Fibroblast of the aortic adventitia (primary cell): ENCODE measurements around the gene KASH5. TPM values are rescaled to one million over a fixed set of nuclear protein-coding genes. Genes with fewer than 3 reads are reported as not detected.

Experiments
- DNase-seq: peaks from one replicate; pipeline ENCODE4 v3.0.0-alpha.2; 2010; ENCODE audit warnings: low read depth
- H3K4me3 ChIP-seq: 2 replicates; pipeline ENCODE4 v1.5.1; 2011; ENCODE audit warnings: low read depth, mild to moderate bottlenecking, control low read depth, low read length, moderate library complexity
- total RNA-seq: library from RNA; depleted of rRNA; stranded (reverse); fragments of >200 nt; gene quantifications from 2 replicates; pipeline ENCODE4 v1.2.3, GENCODE V29; 2012; ENCODE audit warnings: low replicate concordance
- TF ChIP-seq, protein P1 (sequence below): IDR thresholded peaks from 2 replicates; pipeline ENCODE4 v1.5.1; 2011; ENCODE audit warnings: mild to moderate bottlenecking, low read length, control low read depth, inconsistent platforms; ENCODE audit not compliant: insufficient read depth

Gene KASH5
- total RNA-seq, 1 donor: not detected

DNA sequence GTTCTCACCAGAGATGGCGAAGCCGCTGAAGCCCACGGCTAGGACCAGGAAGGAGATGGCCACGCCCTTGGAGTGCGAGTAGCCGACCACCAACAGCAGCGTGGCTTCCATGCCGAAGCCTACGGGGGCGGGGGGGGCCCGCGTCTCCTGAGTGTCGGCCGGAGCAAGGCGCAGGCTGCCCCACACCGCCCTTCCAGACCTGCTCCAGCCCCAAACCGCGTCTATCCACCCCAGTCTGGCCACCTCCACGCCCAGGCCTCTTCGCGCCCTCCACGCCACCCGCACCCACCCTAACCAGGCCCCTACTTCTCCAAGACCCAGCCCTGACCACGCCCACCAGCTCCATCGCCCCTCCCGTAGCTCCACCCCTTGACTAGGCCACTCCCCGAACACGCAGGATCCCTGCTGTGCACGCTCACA is 43.3 kb downstream of the KASH5 start:
- TF ChIP-seq, protein P1, sequence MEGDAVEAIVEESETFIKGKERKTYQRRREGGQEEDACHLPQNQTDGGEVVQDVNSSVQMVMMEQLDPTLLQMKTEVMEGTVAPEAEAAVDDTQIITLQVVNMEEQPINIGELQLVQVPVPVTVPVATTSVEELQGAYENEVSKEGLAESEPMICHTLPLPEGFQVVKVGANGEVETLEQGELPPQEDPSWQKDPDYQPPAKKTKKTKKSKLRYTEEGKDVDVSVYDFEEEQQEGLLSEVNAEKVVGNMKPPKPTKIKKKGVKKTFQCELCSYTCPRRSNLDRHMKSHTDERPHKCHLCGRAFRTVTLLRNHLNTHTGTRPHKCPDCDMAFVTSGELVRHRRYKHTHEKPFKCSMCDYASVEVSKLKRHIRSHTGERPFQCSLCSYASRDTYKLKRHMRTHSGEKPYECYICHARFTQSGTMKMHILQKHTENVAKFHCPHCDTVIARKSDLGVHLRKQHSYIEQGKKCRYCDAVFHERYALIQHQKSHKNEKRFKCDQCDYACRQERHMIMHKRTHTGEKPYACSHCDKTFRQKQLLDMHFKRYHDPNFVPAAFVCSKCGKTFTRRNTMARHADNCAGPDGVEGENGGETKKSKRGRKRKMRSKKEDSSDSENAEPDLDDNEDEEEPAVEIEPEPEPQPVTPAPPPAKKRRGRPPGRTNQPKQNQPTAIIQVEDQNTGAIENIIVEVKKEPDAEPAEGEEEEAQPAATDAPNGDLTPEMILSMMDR: no peak
- H3K4me3 ChIP-seq: no peak overlapping the region
- no peak for DNase-seq

DNA sequence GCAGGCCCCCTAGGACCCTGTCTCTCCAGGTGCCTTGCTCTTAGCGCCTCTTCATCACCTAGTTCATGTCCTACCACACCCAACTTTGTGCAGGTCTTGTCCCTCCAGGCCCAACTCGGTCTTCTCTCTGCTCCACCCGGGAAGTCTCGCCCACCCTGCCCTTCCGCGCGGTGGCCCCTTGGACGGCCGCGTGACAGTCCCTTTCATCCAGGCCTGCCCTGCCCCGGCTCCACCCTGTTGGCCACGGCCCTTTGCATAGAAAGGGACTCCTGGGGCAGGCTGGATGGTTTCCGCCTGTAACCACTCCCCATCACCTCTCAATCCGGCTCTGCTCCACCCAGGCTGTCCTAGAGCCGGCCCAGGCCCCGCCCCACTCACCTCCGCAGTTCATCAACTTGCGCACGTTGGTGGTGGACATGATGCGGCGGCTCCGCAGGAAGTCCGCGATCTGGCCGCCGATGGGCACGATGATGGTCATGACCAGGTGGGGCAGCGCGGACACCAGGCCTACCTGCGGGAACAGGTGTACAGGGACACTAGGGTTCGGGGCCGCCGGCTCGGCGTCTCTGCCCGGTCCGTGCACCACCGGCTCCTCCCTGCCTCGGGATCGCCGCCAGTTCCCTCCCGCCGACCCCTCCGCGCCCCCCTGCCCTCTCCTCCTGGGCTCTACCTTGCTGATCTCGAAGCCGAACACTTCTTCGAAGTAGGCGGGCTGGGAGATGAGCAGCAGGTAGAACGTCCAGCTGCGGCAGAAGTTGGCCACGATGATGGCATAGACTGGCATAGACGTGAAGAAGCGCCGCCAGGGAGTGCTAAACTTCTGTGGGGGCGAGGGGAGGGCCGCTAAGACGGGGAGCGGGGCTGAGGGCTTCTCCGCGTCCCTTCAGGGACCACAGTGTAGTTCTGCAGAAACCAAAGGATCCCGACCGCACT is 44.4 kb downstream of the KASH5 start:
- TF ChIP-seq, protein P1: no peak
- no peak for DNase-seq

DNA sequence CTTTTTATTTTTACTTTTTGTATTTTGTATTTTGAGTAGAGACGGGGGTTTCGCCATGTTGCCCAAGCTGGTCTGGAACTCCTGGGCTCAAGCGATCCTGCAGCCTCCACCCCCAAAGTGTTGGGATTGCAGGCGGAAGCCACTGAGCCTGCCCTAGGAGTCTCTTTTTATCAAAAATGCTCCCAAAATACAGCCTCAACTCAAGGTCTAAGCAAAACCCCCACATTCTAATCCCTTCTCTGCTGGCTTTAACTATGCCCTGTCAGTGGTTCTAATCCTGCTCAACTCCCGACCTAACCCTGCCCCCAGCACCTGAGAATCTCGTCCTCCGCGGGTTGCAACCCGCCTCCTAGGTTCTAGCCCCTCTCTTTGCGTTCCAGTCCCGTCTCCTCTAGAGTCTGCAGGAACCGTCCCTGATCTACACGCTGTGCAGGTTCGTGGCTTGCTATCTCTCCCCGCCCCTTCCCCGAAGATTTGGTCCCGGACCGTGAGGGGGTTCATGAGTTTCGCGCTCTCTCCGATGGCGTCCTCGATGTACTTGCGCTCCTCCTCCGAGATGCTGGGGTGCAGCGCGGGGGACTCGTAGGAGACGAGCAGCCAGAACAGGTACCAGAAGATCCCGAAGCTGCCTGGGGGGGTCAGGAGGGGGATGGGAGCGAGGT is 45.3 kb downstream of the KASH5 start:
- TF ChIP-seq, protein P1: no peak
- H3K4me3 ChIP-seq: no peak overlapping the region
- no peak for DNase-seq

More for the DNA sequence above, 44.4 kb downstream of the KASH5 start:
- no peak overlapping the region for H3K4me3 ChIP-seq

DNA sequence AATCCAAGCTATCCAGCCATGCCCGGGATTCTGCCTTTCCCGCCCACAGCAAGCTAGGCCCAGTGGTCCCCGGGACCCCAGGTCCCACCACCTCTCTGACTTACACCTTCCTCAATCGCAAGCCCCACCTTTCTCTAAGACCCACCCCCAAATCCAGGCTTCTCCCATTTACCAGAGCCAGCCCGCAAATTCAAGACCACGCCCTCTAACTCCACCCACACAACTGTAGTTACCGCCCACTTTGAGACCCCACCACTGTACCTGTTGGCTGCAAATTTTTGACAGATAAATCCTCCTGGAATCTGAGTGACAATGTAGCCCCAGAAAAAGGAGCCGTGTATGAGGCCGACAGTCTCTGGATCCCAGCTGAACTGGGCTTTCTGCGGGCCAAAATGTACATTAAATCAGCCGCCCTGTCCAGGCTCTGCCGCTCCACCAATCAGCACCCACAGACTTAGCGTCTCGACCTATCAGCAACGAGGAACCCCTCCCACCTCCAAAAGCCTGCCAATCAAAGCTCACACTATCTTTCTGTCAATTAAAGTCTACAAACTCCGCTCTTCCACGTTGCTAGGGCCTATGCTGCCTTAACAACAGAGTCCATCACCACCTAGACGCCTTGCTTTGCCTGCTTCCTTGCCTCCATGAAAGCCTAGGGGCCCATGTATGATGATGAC is 47.0 kb downstream of the KASH5 start:
- H3K4me3 ChIP-seq: no peak overlapping the region
- TF ChIP-seq, protein P1: no peak
- no peak for DNase-seq

DNA sequence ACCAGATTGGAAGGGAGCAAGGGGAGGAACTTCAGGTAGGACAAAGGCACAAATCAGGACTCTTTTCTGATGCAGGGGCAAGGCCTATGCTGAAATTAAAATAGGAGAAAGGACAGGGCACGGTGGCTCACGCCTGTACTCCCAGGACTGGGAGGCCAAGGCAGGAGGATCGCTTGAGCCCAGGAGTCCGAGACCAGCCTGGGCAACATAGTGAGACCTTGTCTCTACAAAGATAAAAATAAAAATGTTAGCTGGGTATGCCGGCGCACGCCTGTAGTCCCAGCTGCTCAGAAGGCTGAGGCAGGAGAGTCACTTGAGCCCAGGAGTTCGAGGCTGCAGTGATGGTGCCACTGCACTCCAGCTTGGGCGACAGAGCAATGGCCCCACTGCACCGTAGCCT is 47.6 kb downstream of the KASH5 start:
- H3K4me3 ChIP-seq: no peak overlapping the region
- no peak for DNase-seq
- TF ChIP-seq, protein P1: no peak

DNA sequence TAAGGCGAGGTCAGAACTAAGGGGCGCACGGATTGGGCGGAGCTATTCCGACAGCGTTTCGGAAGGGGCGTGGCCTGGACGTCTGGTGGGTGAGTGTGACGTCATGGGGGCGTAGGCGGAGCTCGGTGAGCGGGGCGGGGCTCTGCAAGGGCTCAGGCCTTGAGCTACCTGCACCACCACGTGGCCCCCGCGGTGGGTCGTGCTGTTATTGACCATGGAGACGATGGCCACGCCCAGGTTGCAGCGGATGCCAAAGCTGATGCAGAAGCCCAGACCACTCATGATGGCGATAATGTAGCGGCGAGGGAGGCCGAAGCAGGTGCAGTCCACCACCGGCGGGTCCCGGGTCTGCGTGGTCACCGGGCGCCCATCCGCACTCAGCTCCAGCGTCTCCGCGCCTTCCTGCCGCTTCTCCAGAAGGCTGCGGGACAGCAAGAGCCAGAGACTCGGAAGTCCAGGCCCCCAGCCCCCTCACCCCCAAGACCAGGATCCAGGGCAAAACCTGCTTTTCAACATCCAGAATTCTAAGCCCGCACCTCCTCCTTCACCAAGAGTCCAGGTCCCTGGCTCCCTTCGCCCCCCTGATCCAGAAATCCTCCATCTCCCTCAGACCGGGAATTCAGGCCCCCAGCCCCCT is 48.5 kb downstream of the KASH5 start:
- TF ChIP-seq, protein P1: no peak
- no peak overlapping the region for H3K4me3 ChIP-seq
- DNase-seq: no peak
